Left colon (tissue), 2 donors: Measurements from ENCODE around the gene CDH15. TPM values are rescaled to one million over a fixed set of nuclear protein-coding genes. Genes with fewer than 3 reads are reported as not detected.

Experiments used
- ATAC-seq: fragments of 200-7000 bp; cut with Tn5 transposase; one replicate; pipeline ENCODE4 v1.9.1; 2020; ENCODE audit warnings: mild to moderate bottlenecking, moderate library complexity
- DNase-seq, 2 donors: peaks; one replicate each; pipeline ENCODE4 v3.0.0-alpha.2; 2020
- intact Hi-C, 2 donors: fragments of 100-400 bp; cut with DNase I in 1 of 2; cut with micrococcal nuclease in 1 of 2; formaldehyde crosslinking; loops; one replicate each; pipeline versions ENCODE4 v1.11.2 to v1.14.0; 2022; cut with DNase I, micrococcal nuclease
- total RNA-seq, 2 donors: library from RNA; stranded (reverse); fragmentation: NEBNext Ultra II Directional; extraction: Animal tissue kit (Norgen Biotek cat#: 25700); gene quantifications; one replicate each; pipeline ENCODE4 v1.2.1, GENCODE V29; 2021
- donor health status: DM: no; HTN: no; CAD: no.
- donor health status: DM: yes; HTN: yes; CAD: no.

The CDH15 gene
- total RNA-seq, 2 donors from 2014 or later: not detected

- no peak for ATAC-seq
- DNase-seq: no peak
- intact Hi-C loops: no loop called here
Measured at GRCh38 chr16:89202422-89203215, 31.1 kb downstream of the CDH15 start.

- ATAC-seq: no peak
- intact Hi-C loops: no loop called here
- no peak for DNase-seq
Measured at GRCh38 chr16:89207993-89208392, 36.4 kb downstream of the CDH15 start.

GRCh38 chr16:89209522-89210044, 38.0 kb downstream of the CDH15 start:
- ATAC-seq (peak; percentile 59), DNase-seq (no peak)
- intact Hi-C loops: loop anchor here in 1 of 2 donors (10.0 kb wide), 1 partner anchor 265 kb away; no protein-coding TSS in a partner anchor

DNA sequence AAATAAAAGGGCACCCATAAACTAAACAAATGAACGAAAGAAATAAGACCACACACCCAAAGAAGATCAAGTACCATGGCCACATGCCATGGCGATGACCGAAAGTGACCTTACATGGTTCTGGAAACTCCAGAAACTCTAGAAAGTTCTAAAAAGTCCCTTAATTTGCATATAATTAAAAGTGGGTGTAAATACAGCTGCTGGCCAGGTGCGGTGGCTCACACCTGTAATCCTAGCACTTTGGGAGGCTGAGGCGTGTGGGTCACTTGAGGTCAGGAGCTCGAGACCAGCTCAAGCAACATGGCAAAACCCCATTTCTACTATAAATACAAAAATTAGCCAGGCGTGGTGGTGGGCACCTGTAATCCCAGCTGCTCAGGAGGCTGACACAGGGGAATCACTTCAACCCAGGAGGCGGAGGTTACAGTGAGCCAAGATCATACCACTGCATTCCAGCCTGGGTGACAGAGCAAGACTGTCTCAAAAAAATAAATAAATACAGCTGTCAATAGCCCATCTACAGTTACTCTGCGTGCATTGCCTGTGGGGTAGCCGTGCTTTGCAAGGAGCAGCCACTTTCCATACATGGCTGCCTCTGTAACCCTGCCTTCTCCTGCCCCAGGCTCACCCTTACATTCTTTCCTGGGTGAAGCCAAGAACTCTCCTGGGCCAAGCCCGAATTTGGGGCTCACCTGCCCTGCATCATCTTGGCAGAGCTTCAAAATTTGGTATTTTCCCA, 38.8 kb downstream of the CDH15 start:
- intact Hi-C loops: loop anchor here in 1 of 2 donors (10.0 kb wide), 1 partner anchor 266 kb away; no protein-coding TSS in a partner anchor
- ATAC-seq: no peak
- no peak for DNase-seq

DNA sequence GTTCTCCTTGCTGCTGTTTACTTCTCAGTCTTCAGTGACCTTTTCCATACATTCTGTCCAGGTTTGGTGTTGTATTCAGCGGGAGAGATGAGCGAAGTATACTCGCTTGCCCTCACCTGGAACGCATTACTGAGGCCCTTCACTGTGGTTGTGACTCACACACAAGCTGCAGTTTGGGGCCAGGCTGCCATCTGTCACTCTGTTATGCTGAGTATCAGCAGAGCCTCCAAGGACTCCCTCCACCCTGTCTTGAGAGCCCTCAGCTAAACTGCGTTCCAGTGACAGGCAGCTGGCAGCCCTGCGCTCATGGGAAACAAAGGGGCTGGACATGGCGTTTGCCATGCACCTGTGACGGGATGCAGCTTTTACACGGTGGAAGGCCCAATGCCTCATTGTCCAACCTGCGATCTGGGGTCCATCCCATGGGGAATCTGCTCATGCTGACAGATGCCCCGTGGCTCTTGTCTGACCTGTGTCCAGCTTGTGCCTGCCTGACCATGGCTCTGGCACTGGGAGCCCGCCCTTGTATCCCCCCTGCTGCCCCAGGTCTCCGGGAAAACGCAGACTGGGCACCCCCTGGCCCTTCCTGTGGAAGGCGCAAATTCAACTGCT, 39.5 kb downstream of the CDH15 start:
- ATAC-seq: peak; percentile 74
- intact Hi-C loops: loop anchor here in 1 of 2 donors (10.0 kb wide), 1 partner anchor 266 kb away; no protein-coding TSS in a partner anchor
- no peak for DNase-seq

GRCh38 chr16:89216315-89217137, 45.0 kb downstream of the CDH15 start:
- intact Hi-C loops: loop anchor here in 1 of 2 donors (10.0 kb wide), 1 partner anchor 272 kb away; no protein-coding TSS in a partner anchor
- ATAC-seq: peak; percentile 78
- DNase-seq: peak; percentile 79 to 90

GRCh38 chr16:89217138-89217387, 45.5 kb downstream of the CDH15 start:
- DNase-seq (no peak), ATAC-seq (no peak)
- intact Hi-C loops: loop anchor here in 1 of 2 donors (10.0 kb wide), 1 partner anchor 272 kb away; no protein-coding TSS in a partner anchor

DNA sequence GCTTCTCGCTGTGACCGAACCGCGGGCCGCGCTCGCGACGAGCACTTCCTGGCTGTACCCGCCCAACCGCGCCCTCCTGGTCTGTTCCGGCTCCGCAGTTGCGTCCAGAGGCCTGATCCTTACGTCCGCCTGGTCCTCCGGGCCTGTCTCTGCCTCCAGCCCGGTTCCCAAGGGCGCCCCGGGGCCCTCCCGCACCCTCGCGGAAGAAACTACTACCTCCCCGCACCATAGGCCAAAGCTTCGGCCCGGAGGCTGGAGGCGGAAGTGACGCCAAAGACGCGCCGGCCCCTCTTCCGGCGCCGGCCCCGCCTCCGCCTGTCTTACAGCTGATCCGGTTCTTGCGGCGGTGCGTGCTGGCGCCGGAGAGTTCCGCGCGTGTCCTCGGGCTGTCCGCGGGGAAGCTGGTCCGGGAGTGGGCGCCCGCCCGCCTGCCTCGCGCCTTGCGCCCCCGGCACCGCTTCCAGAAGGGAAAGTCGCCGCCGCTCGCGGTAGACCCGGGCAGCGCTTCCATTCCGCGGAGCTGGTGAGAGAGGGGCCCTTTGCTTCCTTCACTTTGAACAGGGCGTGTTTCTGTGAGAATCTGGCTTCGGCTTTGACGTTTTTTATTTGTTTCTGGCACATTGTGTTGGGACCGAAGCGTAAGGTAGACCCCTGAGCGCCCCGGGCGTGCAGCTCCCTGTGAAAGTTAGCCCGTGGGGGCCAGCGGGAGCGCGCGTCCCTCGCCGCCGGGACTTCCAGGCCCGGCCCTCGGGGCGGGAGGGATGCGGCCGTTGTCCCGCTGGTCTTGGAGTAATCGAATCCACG, 46.0 kb downstream of the CDH15 start, which contains the start of gene ZNF778:
Gene ZNF778, plus strand, starts transcription at position 316 of the 804 bp plus-strand sequence. CDS start 3,425 bp downstream, outside the sequence.
- intact Hi-C loops: loop anchor here in 1 of 2 donors (10.0 kb wide), 1 partner anchor 273 kb away; no protein-coding TSS in a partner anchor
- DNase-seq (peak; percentile 77 to 87), ATAC-seq (peak; percentile 91)

- ATAC-seq (no peak), DNase-seq (no peak)
- intact Hi-C loops: loop anchor here in 1 of 2 donors (10.0 kb wide), 1 partner anchor 275 kb away; no protein-coding TSS in a partner anchor
Measured at GRCh38 chr16:89219365-89219764, 47.8 kb downstream of the CDH15 start.

GRCh38 chr16:89221604-89222003, 50.1 kb downstream of the CDH15 start:
- ATAC-seq (no peak), DNase-seq (no peak)
- intact Hi-C loops: no loop called here

GRCh38 chr16:89222931-89223330, 51.4 kb downstream of the CDH15 start:
- intact Hi-C loops: no loop called here
- no peak for ATAC-seq
- no peak for DNase-seq

GRCh38 chr16:89224665-89225064, 53.1 kb downstream of the CDH15 start:
- ATAC-seq: no peak
- DNase-seq: no peak
- intact Hi-C loops: no loop called here

GRCh38 chr16:89230255-89230654, 58.7 kb downstream of the CDH15 start:
- no peak for DNase-seq
- ATAC-seq: no peak
- intact Hi-C loops: no loop called here

GRCh38 chr16:89232107-89232506, 60.6 kb downstream of the CDH15 start:
- DNase-seq: no peak
- intact Hi-C loops: no loop called here
- no peak for ATAC-seq

DNA sequence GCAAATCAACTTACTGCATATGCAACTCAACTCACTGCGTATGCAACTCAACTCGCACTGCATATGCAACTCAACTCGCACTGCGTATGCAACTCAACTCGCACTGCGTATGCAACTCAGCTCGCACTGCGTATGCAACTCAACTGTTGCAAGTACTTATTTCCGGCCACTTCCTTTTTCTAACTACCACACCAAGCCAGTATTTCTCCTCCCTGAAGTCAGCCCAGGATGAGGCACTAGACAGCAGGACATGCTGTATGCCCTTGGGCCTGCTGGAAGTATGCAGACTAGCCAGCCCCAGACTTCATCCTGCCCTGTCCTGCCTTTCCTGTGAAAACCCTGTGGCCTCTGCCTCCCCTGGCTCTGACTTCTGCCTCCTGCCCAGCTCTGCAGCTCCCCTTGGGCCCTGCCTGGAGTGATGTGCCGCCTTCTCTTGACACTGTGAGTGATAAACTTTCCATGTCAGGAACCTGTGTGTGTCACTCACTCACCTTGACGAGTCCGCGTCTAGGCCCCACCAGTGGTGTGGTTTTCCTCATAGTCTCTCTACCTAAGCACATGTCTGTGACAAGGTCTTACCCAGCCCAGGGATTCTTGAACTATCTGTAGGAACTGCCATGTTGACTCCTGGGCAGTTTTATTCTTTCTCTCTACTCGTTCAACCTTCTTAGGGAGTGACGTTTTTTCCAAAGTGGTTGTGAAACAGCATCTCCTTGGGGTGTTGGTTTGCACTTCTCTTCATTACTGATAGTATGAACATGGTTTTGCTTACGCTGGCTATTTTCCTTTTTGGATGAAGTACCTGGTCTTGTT, 62.3 kb downstream of the CDH15 start:
- no peak for ATAC-seq
- intact Hi-C loops: no loop called here
- no peak for DNase-seq

DNA sequence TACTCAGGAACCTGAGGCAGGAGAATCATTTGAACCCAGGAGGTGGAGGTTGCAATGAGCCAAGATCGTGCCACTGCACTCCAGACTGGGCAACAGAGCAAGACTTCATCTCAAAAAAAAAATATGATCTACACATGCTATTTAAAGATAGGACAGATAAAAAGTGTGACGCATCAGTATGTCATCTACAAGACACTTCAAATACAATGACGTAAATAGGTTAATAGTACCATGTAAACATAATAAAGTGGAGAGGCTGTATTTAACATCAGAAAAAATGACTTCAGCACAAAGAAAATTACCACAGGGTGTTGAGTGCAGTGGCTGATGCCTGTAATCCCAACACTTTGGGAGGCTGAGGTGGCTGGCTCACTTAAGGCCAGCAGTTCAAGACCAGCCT, 66.2 kb downstream of the CDH15 start:
- DNase-seq (no peak), ATAC-seq (no peak)
- intact Hi-C loops: no loop called here
